ENCODE measurements around the gene GMFB. TPM values are rescaled to one million over a fixed set of nuclear protein-coding genes. Genes with fewer than 3 reads are reported as not detected.

The GMFB gene
- total and polyA plus RNA-seq, 9 of the 15 experiments (the other 6 are each of a cell fraction or from before 2014, with no cell fraction given) = 14.0 to 31.7 (median 20.5) TPM

- Histone ChIP-seq H3K27ac (ENCODE audit: extremely low read depth, low read depth, low read length) (no peak overlapping the region), H3K79me2 (ENCODE audit: control insufficient read depth, insufficient read depth, low read length) (peaks cover 15% of the 10 kb centered on the region), H3K4me1 (replicated peaks in 1 of 2; ENCODE audit: control insufficient read depth in 2 of 2, insufficient read depth in 2 of 2, low read length in 2 of 2) (peaks cover 4 to 8% of the 10 kb centered on the region in 2 experiments; a peak in 3 of 5 replicates), H3K4me3 (no peak overlapping the region), H3K9ac (ENCODE audit: insufficient read depth in 1 of 2, low read depth in 2 of 2, low read length in 2 of 2) (no peak overlapping the region), H2AFZ (ENCODE audit: low read depth, low read length) (no peak overlapping the region), H4K20me1 (replicated peaks; ENCODE audit: control insufficient read depth, insufficient read depth, low read length) (no peaks in the 10 kb centered on the region), H3K9me3 (replicated peaks; ENCODE audit: control insufficient read depth, insufficient read depth, low read depth, low read length) (no peaks in the 10 kb centered on the region), H3K4me2 (ENCODE audit: insufficient read depth, low read length) (no peak overlapping the region), H3K36me3 (ENCODE audit: control insufficient read depth, insufficient read depth, low read length) (peaks cover 3% of the 10 kb centered on the region; the same call in 1 of the 3 replicates), H3K9me1 (ENCODE audit: control insufficient read depth, insufficient read depth, low read length) (no peaks in the 10 kb centered on the region), H3K27me3 (ENCODE audit: control insufficient read depth in 2 of 2, insufficient read depth in 2 of 2, low read length in 2 of 2) (no peaks in the 10 kb centered on the region)
- DNase-seq (ENCODE audit: extremely low read depth in 1 of 4, low spot score in 3 of 4) (no peak), FAIRE-seq (no peak), ATAC-seq (no peak)
- TF ChIP-seq STAT5B (CRISPR knock-in tag; IDR thresholded peaks at IDR 0.05) (no peak), SIN3B (IDR thresholded peaks at IDR 0.05; ENCODE audit: low read depth) (no peak), ZNF224 (CRISPR knock-in tag; IDR thresholded peaks at IDR 0.05) (no peak), TAL1 (IDR thresholded peaks at IDR 0.05) (no peak), ELF1 (tag; IDR thresholded peaks at IDR 0.05) (no peak), LCOR (CRISPR knock-in tag; IDR thresholded peaks at IDR 0.05) (no peak), HOXB6 (CRISPR knock-in tag; IDR thresholded peaks at IDR 0.05; ENCODE audit: borderline replicate concordance) (no peak), TAF7 (tag; IDR thresholded peaks at IDR 0.05) (no peak), RB1 (IDR thresholded peaks at IDR 0.05; ENCODE audit: low read depth) (no peak), TARDBP (IDR thresholded peaks at IDR 0.05) (no peak), RBBP5 (IDR thresholded peaks at IDR 0.05; ENCODE audit: borderline replicate concordance, insufficient read depth, low read length, poor library complexity, severe bottlenecking) (no peak), WHSC1 (IDR thresholded peaks at IDR 0.05; ENCODE audit: low read length) (no peak), PHB (CRISPR knock-in tag; IDR thresholded peaks at IDR 0.05) (no peak), HDAC1 (IDR thresholded peaks at IDR 0.05) (no peak), BMI1 (IDR thresholded peaks at IDR 0.05; ENCODE audit: low read length) (no peak)
- in situ Hi-C loops (cut with MboI) = no loop called here
- intact Hi-C loops (cut with micrococcal nuclease) = no loop called here
- BruUV-seq (replicated peaks) = no TSS peak
- 35% methylated on average over 5 of the region's 7 CpGs for WGBS (ENCODE audit: insufficient coverage, low coverage, missing lambda C conversion rate)
- POLR2A ChIA-PET = interaction anchor here (2.3 kb wide), 1 partner anchor 10 kb away, joined by 6 read pairs; no protein-coding TSS in a partner anchor
- CTCF ChIA-PET (ENCODE audit: low intra/inter-chr PET ratio) = no interaction called here
Observed at GRCh38 chr14:54444681-54445080, 44.1 kb downstream of the GMFB start.
